Renal cortical epithelial cell (primary cell): ENCODE results near the gene FAM222A. TPM values are rescaled to one million over a fixed set of nuclear protein-coding genes. Genes with fewer than 3 reads are reported as not detected.
A peak's percentile ranks its signal among the peaks of the same experiment; 100 is the strongest.

ENCODE experiments used
- DNase-seq: peaks from one replicate; pipeline ENCODE4 v3.0.0-alpha.2; 2011; ENCODE audit warnings: low read depth
- total RNA-seq: library from RNA; depleted of rRNA; stranded (reverse); fragments of >200 nt; gene quantifications from 2 replicates; pipeline ENCODE4 v1.2.3, GENCODE V29; 2014

FAM222A gene
- total RNA-seq, 1 donor from 2014 or later = 3.1 TPM

DNA sequence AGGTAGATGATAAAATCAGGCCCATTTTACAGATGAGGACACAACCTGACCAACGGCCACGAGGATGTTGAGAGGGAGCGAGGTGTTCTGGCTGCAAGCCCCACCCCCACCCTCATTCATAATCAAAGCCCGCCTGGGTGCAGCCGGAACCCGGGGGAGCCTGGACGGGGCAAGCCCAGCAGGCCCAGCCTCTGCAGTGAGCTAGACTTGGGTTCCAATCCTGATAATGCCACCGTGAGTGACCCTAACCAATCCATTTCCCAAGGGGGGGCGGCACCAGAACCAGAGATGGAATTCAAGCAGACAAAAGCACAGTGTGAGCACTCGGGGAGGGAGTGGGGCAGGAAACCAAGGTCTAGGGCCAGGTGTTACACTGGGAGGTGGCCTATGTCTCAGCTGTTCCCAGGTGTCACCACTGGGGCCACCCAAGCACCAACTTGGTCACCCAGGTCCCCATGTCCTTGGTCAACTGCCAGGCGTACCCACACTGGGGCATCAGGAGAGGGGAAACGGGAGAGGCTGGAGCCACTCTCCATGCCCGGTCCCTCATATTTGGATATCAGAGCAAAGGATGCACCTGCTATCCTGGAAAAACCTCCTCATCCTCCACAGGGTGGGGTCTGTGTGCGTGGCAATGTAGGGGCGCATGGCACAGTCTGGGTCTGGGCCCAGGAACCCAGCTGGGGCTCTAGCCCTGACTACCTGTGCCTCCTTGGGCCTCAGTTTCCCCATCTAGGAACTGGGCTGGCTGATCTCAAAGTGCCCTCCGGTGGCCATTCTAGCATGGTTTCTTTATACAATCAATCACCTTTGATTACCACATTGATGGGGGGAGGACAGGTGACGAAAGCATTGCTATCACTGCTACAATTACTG lies 58.4 kb downstream of the FAM222A start:
- DNase-seq = no peak

DNA sequence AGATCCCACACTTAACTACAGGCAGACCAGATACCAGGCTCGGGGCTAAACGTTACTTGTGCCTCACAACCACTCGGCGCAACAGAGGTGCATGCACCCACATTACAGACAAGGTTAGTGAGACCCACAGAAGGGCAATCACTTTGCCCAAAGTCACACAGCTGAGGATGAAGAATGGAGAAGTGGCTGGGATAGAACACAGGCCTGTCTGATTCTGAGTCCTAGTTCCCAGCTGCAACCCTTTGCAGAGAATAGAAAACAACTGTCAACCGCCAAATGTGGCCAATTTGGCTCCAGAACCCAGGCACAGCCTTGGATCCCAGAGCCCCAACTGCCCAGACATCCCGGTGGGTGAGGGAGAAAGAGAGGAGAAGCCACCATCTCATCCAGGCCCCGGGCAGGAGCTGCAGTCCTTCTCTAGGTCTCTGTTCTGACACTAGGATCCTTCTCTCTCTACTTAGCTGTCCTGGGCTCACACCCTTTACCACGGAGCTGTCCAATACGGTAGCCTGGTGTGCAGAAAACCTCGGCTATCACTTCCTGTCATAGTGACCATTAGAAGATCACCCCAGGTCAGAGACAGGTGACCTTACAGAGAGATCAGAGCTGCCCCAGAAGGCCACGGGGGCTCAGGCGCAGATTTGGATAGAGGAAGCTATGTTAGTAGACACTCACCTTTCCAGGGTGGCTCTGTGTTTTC lies 59.1 kb downstream of the FAM222A start:
- DNase-seq = no peak

DNA sequence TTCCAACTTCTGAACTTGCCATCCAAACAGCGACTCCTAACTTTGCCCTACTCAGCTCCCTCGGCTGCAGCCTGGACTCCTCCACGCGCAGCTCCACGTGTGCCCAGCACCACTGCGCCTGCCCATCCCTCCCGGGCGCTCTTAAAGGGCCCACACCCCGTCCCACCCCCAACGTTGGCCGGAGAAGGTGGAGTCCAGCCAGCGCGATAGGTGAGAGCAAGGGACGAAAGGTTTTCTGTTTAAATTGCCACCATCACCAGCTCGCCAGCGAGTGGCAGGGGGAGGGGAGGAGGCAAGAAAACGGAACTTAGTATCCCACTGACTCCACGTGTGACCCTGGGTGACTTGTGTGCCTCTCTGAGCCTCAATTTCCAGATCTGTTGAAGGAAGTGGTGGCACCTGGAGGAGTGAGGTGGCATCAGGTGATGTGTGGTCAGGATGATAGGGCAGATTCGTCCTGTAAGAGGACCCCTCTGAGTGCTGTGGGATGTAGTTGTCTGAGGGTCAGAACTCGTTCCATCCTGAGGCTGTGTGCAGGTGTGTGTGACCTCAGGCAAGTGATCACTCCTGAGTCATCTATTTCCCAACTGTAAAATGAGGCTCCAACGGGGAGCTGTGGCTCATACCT lies 59.9 kb downstream of the FAM222A start:
- peak; percentile 33 for DNase-seq

DNA sequence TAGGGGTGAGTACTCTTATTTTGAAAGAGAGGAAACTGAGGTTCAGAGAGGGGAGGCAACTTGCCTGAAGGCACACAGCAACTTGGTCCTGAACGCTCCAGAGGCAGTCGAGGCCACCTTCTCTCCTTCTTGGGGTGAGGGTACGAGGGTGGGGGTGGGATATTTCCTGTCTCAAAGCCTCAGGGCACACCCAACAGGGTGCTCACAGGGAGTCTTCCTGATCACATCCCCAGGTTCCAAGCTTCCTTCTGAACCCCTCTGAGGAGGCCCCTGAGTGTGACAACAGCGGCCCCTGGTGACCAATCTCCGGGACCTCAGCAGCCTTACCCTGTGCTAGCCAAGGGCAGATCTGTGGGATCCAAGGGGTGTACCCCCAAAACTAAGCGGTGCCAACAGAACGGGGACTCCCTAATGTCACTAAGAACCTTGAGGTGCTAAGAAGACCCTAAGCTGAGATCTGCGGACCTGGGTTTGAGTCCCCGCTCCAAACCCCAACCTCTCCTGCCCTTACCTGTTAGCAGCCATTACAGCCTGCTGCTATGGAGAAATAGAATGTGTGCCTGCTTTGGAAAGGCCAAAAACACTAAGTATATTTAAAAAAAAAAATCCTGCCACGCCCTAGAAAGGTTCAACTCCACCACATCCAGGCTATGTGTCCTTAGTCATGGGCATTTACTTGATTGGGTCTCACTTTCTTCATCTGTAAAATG lies 61.7 kb downstream of the FAM222A start:
- DNase-seq = peak; percentile 40

DNA sequence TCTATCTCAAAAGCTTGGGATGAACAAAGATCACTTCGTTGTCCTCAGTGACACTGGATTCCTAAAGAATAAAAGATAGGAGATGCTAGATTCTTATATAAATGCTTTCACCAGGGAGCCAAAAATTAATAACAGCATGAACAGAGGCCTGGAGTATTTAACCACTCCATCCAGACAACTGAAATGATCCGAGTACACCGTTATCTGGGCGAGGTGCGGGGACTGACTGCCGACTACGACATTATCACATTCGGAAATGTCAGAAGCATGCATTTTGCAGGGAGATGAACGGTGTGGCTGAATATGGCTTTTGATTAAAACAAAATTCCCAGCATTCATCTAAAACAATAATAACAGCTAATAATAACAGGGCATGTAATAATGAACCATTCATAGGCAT lies 63.0 kb downstream of the FAM222A start:
- no peak for DNase-seq

DNA sequence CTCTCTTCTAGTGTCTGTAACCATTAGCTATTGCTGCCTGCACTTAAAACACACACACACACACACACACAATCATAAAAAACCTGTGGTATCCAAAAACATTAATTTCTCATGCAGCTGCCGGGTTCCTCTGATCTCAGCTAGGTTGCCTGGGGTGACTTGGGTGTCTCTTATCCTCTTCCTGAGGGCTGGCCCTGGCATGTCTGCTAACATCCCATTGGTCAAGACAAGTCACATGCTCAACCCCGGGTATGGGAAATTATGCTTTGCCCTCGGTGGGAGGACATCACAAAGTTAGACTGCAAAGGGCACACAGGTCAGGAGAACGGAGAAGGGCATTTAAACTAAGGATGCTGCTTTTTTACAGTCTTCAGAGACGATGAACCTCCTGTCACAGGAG lies 63.9 kb downstream of the FAM222A start:
- no peak for DNase-seq

DNA sequence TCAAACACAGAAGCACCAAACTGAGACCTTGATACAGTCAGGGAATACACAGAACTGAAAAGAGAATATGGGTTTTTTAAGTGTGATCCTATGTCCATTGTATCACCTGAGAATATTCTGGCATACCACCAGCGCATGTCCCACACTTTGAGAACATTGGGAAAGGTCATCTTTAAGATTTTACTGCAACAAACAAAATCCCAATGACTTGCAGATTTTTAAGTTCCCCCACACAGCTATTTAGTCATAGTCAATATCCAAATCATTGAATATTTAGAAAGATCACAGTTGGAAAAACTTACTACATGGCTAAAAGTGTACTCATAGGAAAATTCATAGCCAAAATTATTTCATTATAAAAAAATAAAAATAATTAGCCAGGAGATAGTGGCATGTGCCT lies 65.1 kb downstream of the FAM222A start:
- DNase-seq = no peak

DNA sequence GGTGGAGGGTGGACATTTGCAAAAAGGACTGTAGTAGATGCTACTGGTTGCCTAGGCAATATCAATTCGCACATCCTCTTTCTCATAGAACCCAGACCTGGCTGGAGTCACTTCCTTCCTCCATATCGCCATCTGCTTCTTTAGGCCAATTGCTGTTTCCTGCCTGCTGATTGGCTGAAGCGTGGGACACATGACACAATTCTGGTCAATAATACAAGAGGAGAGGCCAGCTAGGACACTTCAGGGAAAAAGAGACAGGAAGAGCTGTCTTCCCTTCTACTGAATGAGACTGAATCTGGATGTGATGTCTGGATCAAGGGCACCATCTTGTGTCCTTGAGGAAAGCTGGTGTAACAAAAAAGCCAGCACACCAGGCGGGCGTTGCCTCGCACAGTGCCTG lies 65.8 kb downstream of the FAM222A start:
- no peak for DNase-seq

DNA sequence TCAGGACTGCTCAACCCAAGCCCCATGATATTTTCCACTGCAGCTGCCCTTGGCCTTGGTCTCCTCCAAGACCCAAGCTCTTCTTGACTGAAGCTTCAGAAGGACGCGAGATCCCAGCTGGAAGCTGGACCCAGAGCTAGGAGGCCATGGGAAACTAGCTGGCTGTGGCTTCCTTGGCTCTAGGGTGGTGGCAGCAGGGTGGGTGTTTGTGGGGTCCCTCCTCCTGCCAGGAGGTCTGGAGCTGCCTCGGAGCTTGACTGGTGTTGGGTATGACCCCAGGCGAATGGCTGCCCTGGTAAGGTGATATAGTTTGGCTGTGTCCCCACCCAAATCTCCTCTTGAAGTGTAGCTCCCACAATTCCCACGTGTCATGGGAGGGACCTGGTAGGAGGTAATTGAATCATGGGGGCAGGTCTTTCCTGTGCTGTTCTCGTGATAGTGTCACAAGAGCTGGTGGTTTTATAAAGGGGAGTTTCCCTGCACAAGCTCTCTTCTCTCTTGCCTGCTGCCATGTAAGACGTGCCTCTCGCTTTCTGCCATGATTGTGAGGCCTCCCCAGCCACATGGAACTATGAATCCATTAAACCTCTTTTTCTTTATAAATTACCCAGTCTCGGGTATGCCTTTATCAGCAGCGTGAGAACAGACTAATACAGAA lies 68.2 kb downstream of the FAM222A start:
- no peak for DNase-seq

DNA sequence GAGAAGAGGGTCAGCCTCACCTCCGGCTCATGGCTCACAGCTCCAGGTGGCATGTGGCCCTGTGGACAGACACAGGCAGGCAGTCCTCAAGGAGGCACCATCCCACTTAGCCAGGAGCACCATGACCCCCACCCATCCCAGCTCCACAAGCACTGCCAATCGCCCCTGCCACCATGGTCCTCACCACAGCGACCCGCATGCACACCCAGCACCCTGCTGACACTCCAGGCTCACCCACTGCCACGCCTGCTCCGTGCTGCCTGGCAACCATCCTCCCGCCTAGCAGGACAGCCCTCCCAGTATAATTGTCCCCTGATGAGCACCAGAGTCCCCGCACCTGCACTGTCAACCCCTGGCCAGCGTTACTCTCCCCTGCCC lies 68.7 kb downstream of the FAM222A start:
- DNase-seq = no peak

DNA sequence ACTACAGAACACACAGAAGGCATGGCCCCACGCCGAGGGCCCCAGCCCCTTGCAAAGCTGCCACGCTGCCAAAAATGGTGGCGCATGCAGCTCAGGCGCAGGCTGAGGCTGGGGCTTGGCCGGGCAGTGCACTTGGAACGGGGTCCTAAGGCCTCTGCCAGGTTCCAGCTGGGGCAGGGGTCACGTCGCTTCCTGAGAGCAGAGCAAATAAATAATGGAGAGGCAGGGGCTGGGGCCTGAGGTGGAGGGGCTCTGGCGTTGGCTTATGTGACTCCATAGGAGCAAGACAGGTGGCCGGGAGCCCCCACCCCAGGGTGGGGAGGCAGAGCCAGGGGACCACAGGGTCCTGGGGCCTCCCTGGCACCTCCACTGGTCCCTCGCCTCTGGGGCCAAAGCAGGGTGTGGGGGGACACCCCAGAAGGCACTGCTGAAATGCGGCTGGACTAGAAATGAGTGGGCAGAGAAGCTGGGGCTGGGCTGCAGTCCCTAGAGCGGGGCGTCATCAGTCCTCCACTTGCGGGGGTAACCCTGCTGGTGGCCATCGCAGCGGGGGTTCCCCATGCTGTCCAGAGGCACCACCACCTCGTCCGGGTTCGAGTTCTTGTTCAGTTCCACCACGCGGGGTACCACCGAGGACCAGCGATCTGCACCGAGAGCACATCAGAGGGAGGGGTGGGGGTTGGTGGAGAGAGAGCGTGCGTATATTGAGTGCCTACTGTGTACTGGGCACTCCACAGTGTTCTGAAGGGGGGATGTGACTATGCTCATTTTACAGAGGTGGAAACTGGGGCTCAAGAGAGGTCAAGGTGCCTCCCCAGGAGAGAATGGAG lies 69.7 kb downstream of the FAM222A start:
- DNase-seq = no peak

DNA sequence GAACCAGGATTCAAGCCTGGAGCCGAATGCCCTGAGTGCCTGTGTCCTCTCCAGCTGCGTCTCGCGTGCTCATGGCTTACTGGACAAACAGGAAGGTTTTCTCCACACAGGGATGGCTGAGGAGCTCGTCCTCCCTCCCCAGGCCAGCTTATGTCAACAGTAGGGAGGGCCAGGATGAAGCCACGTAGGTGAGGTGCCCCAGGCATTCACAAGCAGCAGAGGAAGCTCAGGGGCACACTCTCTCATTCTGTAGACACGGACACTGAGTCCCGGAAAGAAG lies 70.3 kb downstream of the FAM222A start:
- DNase-seq = no peak

DNA sequence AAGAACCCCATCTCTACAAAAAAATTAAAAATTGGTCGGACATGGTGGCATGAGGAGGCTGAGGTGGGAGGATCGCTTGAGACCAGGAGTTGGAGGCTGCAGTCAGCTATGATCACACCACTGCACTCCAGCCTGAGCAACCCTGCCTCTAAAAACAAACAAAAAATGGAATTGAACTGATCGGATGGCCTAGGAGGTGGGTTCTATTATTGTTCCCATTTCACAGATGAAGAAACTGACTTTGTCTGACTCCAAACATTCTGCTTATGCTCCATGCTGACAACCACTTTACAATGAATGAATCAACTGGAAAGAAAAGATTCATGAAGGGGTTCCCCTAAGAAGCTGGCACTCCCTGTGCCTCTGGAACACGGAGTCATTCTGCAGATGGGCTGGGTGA lies 72.2 kb downstream of the FAM222A start:
- DNase-seq = no peak

DNA sequence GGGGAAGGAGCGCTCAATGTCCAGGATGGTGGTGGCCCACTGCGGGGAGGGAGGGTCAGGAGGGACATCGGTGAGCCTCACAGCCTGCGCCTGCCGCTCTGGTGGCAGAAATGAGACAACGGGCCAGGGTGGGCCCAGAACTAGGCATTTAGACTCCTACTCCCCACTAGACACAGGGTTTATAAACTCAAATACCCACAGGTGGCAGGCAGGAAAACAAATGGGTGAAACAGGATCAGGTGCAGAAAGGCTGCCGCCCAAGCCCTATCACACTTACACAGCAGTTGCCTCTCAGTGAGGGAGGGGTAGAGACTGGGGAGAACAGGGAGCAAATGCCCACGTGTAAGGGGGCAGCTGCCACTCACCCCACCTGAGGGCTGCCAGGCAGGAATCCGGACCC lies 73.2 kb downstream of the FAM222A start:
- DNase-seq = no peak

DNA sequence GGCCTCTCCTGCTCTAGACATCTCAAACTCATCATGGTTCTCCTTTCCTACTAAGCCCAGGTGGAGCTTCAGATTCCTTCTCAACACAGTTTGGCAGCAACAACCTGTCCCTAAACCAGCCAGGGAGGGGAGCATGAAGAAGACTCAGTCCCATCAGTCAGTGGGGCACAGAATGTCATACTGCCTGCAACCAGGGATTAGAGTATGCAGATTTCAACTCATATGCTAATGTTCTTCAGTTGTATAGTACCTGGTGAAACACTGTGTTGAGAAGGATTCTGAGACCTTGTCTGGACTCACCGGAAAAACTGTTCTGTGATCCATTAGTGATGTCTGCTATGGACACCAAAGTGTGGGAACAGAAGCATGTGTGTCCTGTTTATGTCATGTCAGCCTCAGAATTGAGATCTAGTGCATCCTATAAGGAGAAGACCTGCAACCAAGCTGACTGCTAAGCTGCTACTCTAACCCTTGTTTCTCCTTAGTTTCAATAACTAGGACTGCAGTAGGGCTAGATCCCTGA lies 76.0 kb downstream of the FAM222A start:
- DNase-seq = no peak

DNA sequence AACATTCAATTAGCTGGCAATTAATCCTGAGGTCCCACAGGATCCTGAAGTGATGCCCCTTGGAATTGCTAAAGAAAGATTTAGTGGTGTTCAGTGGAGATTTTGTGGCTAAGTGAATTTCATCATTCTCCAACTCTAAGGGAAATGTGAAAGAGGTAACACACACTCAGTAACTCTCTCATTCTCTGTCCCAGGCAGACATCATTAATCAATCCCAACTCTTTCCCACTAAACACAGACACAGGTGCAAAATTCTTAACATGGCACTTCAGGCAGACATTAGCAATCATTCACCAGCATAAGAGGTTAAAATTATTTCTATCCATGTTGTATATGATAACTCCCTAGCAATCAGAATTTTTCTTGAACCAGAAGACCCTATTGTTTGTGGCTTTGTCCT lies 79.4 kb downstream of the FAM222A start:
- no peak for DNase-seq

DNA sequence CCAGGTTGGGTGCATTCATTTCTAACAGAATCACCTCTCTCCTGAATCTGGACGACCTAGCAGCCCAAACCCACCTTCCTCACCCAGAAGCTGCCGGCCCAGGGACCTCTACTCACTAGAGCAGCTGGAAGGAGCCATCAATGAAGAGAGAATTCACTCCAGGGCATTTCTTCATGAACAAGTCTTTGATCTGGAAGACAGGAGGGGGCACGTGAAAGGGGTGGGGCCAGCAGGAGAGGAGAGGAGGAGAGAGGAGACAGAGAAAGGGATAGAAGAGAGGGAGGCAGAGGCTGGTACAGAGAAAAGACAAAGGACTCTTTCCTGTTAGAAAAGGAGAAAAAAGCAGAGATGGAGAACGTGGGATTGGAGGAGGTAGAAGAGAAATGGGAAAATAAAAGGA lies 79.8 kb downstream of the FAM222A start:
- DNase-seq = no peak

DNA sequence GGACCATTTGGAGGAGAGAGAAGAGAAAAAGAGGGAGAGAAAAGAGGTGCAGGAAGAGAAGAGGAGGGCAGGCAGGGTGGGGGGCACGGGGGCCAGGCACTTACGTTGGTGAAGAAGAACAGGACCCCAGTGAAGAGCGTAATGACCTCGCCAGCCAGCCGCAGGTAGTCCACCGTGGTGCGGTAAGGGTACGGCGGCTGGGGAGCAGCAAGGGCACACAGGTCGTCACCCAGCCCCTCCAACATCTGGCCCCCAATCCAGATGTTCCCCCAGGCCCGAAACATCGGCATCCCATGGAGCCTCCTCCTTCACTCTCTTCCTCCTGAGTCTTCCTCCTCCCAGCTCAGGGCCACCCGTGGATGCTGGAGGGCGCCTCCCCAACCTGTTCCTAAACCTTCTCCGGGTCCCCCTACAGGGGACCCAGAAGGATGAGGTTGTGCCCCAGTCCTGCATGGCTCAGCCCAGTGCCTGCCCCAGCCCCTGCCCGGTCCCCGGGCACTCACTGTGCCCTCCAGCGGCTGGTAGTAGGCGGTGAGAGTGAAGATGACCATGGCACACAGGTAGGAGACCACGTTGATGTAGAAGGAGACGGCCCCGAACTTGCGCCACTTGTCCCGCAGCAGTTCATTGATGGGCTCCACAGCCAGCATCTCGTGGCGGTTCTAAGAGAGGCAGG lies 80.3 kb downstream of the FAM222A start:
- no peak for DNase-seq

DNA sequence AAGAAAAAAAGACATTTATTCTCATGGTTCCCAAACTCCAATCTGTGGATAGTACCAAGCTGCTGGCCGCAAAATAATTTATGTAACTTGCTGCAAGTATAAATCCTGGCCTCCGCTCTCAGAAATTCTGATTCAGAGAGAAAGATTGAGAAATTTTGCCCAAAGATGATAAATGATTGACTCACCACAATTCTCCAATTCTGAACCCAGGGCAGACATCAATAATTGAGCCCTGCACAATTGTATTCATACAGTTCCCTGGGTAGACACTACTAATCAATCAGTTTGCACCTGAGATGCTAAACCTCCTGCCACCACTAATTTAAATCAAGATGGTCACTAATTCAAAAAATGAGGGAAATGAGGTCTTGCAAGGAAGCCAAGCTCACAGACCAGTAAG lies 81.4 kb downstream of the FAM222A start:
- peak; percentile 8 for DNase-seq

DNA sequence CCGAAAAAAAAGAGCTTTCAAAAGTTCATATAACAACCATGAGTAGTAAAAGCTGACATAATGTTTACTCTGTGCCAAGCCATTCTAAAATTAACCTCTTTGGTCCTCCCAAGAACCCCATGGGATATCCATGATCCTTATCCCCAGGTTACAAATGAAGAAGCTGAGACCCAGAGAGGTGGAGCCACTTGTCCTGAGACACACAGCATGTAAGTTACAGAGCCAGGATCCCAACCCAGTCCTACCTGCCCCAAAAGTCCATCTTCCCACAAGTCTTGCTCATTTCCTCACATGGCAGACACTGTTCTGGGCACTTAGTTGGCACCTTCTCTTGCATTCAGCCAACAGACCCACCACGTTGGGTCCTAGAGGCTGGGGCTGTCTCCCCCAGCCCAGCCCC lies 82.4 kb downstream of the FAM222A start:
- DNase-seq = no peak
